HG03103 (cell line): ENCODE data around the gene SHISA9.

Experiments
- ATAC-seq: cut with Tn5 transposase; IDR thresholded peaks from one replicate; pipeline ENCODE4 v1.9.1; 2021; ENCODE audit warnings: low read depth; ENCODE audit not compliant: unreplicated experiment

SHISA9 gene

GRCh38 chr16:13063457-13063856 lies 162.1 kb downstream of the SHISA9 start:
- ATAC-seq = no peak

GRCh38 chr16:13064821-13065220 lies 163.4 kb downstream of the SHISA9 start:
- no peak for ATAC-seq

- no peak for ATAC-seq
These were observed 166.2 kb downstream of the SHISA9 start for GRCh38 chr16:13067648-13068047.

- ATAC-seq = no peak
These were observed 167.7 kb downstream of the SHISA9 start for GRCh38 chr16:13068912-13069583.

- ATAC-seq = no peak
These were observed 168.9 kb downstream of the SHISA9 start for GRCh38 chr16:13070268-13070667.

- no peak for ATAC-seq
These were observed 175.5 kb downstream of the SHISA9 start for GRCh38 chr16:13076878-13077277.

- no peak for ATAC-seq
These were observed 176.4 kb downstream of the SHISA9 start for GRCh38 chr16:13077816-13078215.

GRCh38 chr16:13080531-13080930 lies 179.1 kb downstream of the SHISA9 start:
- ATAC-seq = no peak

GRCh38 chr16:13081825-13082331 lies 180.5 kb downstream of the SHISA9 start:
- ATAC-seq = no peak

GRCh38 chr16:13083681-13084080 lies 182.3 kb downstream of the SHISA9 start:
- no peak for ATAC-seq

- no peak for ATAC-seq
These were observed 182.9 kb downstream of the SHISA9 start for GRCh38 chr16:13084331-13084730.

GRCh38 chr16:13093661-13094060 lies 192.3 kb downstream of the SHISA9 start:
- no peak for ATAC-seq

- no peak for ATAC-seq
These were observed 193.7 kb downstream of the SHISA9 start for GRCh38 chr16:13095061-13095460.

- no peak for ATAC-seq
These were observed 197.1 kb downstream of the SHISA9 start for GRCh38 chr16:13098536-13098935.

GRCh38 chr16:13099822-13100221 lies 198.4 kb downstream of the SHISA9 start:
- ATAC-seq = no peak

- ATAC-seq = no peak
These were observed 199.6 kb downstream of the SHISA9 start for GRCh38 chr16:13100970-13101369.

- no peak for ATAC-seq
These were observed 200.4 kb downstream of the SHISA9 start for GRCh38 chr16:13101828-13102227.

- no peak for ATAC-seq
These were observed 201.0 kb downstream of the SHISA9 start for GRCh38 chr16:13102401-13102800.

- ATAC-seq = no peak
These were observed 202.6 kb downstream of the SHISA9 start for GRCh38 chr16:13103831-13104530.

GRCh38 chr16:13104772-13105171 lies 203.4 kb downstream of the SHISA9 start:
- ATAC-seq = no peak

GRCh38 chr16:13105427-13105826 lies 204.0 kb downstream of the SHISA9 start:
- ATAC-seq = no peak

- no peak for ATAC-seq
These were observed 205.1 kb downstream of the SHISA9 start for GRCh38 chr16:13106464-13106863.
